Activated T-cell treated with anti-CD3 and anti-CD28 coated beads, Interleukin-2, amount 50 U/mL, for 24 hours (primary cell): ENCODE data around the gene VASH1.
"Not testable (repeated sequence)": the region's sequence is repeated elsewhere in the genome, so short reads cannot be mapped to it uniquely, and the experiment has no call there.

Experiments
- DNase-seq: peaks from one replicate; pipeline ENCODE4 v3.0.0-alpha.2; 2020
- H3K27ac Mint-ChIP-seq: 2 replicates; pipeline ENCODE4 v1.8.0; 2020; ENCODE audit warnings: mild to moderate bottlenecking, mixed read lengths
- H3K27me3 Mint-ChIP-seq: 2 replicates; pipeline ENCODE4 v1.8.0; 2020; ENCODE audit warnings: mixed read lengths
- H3K36me3 Mint-ChIP-seq: 2 replicates; pipeline ENCODE4 v1.8.0; 2020; ENCODE audit warnings: low read depth, mixed read lengths
- H3K4me1 Mint-ChIP-seq: 2 replicates; pipeline ENCODE4 v1.8.0; 2020; ENCODE audit warnings: low read depth, mixed read lengths
- H3K4me3 Mint-ChIP-seq: 2 replicates; pipeline ENCODE4 v1.8.0; 2020; ENCODE audit warnings: mild to moderate bottlenecking, moderate library complexity, mixed read lengths
- H3K9me3 Mint-ChIP-seq: 2 replicates; pipeline ENCODE4 v1.8.0; 2020; ENCODE audit warnings: mixed read lengths

Gene VASH1

GRCh38 chr14:76727384-76727783, 33.9 kb upstream of the VASH1 start:
- H3K9me3 Mint-ChIP-seq: no peaks in the 10 kb centered on the region
- H3K4me3 Mint-ChIP-seq: no peak overlapping the region
- no peak overlapping the region for H3K27ac Mint-ChIP-seq
- no peaks in the 10 kb centered on the region for H3K36me3 Mint-ChIP-seq
- DNase-seq: no peak
- no peaks in the 10 kb centered on the region for H3K4me1 Mint-ChIP-seq
- peaks cover 6% of the 10 kb centered on the region for H3K27me3 Mint-ChIP-seq

DNA sequence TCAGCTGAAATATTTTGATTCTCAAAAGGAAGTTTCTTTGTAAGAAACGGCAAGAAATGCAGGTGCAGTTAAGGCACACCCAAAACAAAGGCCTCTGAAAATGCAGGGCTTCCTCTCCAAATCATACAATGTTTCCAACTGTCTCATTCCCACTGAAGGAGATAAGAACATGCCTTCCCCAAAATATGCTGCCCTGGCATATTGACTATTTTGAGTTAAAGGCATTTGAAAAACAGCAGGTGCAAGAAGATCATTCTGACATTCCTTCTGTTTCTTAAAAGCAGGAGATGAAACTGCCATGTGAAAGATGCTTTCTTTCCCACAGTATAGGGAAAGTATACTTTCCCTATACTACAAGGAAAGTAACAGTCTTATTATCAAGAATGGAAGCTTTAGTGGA, 33.4 kb upstream of the VASH1 start:
- Mint-ChIP-seq H3K36me3 (no peaks in the 10 kb centered on the region), H3K4me1 (no peaks in the 10 kb centered on the region), H3K4me3 (no peak overlapping the region), H3K9me3 (no peaks in the 10 kb centered on the region), H3K27me3 (peaks cover 6% of the 10 kb centered on the region), H3K27ac (no peak overlapping the region)
- DNase-seq: no peak

DNA sequence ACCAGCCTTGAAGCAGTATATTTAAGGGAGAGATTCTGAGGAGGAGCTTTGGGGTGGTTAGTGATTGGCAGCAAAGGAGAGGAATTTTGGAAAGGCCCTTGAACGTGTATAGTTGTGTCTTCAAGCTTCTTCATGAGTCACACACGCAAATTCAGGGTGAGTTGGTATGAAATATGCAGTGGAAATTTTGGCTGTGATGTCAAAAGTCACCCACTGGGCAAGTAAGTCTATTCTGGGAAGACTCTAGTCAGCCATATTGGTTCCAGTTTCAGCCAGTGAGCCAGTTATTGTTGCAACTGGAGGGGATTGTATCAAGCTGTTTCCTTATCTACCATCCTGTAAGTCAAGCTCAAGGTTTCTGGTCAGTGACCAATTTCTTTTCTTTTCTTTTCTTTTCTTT, 32.0 kb upstream of the VASH1 start:
- Mint-ChIP-seq H3K4me3 (no peak overlapping the region), H3K36me3 (no peaks in the 10 kb centered on the region), H3K9me3 (no peaks in the 10 kb centered on the region), H3K27me3 (peaks cover 6% of the 10 kb centered on the region), H3K4me1 (no peaks in the 10 kb centered on the region), H3K27ac (no peak overlapping the region)
- no peak for DNase-seq

GRCh38 chr14:76729953-76730505, 31.2 kb upstream of the VASH1 start:
- no peaks in the 10 kb centered on the region for H3K36me3 Mint-ChIP-seq
- DNase-seq: no peak
- no peak overlapping the region for H3K27ac Mint-ChIP-seq
- no peak overlapping the region for H3K4me3 Mint-ChIP-seq
- H3K9me3 Mint-ChIP-seq: no peaks in the 10 kb centered on the region
- peaks cover 6% of the 10 kb centered on the region for H3K27me3 Mint-ChIP-seq
- no peaks in the 10 kb centered on the region for H3K4me1 Mint-ChIP-seq

GRCh38 chr14:76734501-76734900, 26.8 kb upstream of the VASH1 start:
- not testable (repeated sequence) for H3K27me3 Mint-ChIP-seq, DNase-seq, H3K4me3 Mint-ChIP-seq, H3K36me3 Mint-ChIP-seq, H3K9me3 Mint-ChIP-seq, H3K4me1 Mint-ChIP-seq, H3K27ac Mint-ChIP-seq

DNA sequence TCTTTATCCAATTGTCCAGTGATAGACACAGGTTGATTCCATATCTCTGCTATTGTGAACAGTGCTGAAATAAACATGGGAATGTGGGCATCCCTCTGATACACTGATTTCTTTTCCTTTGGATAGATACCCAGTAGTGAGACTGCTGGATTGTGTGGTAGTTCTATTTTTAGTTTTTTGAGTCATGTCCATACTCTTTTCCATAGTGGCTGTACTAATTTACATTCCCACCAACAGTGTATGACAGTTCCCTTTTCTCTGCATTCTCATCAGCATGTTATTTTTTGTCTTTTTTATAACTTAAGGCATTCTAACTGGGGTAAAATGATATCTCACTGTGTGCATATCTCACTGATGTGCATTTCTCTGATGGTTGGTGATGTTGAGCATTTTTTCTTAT, 24.8 kb upstream of the VASH1 start:
- Mint-ChIP-seq H3K9me3 (peaks cover 18% of the 10 kb centered on the region), H3K4me1 (no peaks in the 10 kb centered on the region), H3K27ac (no peak overlapping the region), H3K36me3 (no peaks in the 10 kb centered on the region), H3K27me3 (peaks cover 18% of the 10 kb centered on the region), H3K4me3 (no peak overlapping the region)
- no peak for DNase-seq

- no peak overlapping the region for H3K27ac Mint-ChIP-seq
- no peaks in the 10 kb centered on the region for H3K36me3 Mint-ChIP-seq
- no peak for DNase-seq
- peaks cover 34% of the 10 kb centered on the region for H3K27me3 Mint-ChIP-seq
- no peaks in the 10 kb centered on the region for H3K4me1 Mint-ChIP-seq
- H3K9me3 Mint-ChIP-seq: peaks cover 23% of the 10 kb centered on the region
- no peak overlapping the region for H3K4me3 Mint-ChIP-seq
These were observed 20.2 kb upstream of the VASH1 start for GRCh38 chr14:76741074-76741473.

- Mint-ChIP-seq H3K27ac (no peak overlapping the region), H3K36me3 (no peaks in the 10 kb centered on the region), H3K27me3 (peaks cover 37% of the 10 kb centered on the region)
These were observed 19.1 kb upstream of the VASH1 start for GRCh38 chr14:76742185-76742584.

GRCh38 chr14:76742966-76743365, 18.3 kb upstream of the VASH1 start:
- H3K27ac Mint-ChIP-seq: no peak overlapping the region
- peaks cover 34% of the 10 kb centered on the region for H3K27me3 Mint-ChIP-seq
- no peaks in the 10 kb centered on the region for H3K36me3 Mint-ChIP-seq
- H3K4me3 Mint-ChIP-seq: no peak overlapping the region
- peaks cover 23% of the 10 kb centered on the region for H3K9me3 Mint-ChIP-seq
- DNase-seq: no peak
- H3K4me1 Mint-ChIP-seq: no peaks in the 10 kb centered on the region

More at GRCh38 chr14:76742185-76742584, 19.1 kb upstream of the VASH1 start:
- peaks cover 23% of the 10 kb centered on the region for H3K9me3 Mint-ChIP-seq
- H3K4me3 Mint-ChIP-seq: no peak overlapping the region
- H3K4me1 Mint-ChIP-seq: no peaks in the 10 kb centered on the region
- DNase-seq: no peak

DNA sequence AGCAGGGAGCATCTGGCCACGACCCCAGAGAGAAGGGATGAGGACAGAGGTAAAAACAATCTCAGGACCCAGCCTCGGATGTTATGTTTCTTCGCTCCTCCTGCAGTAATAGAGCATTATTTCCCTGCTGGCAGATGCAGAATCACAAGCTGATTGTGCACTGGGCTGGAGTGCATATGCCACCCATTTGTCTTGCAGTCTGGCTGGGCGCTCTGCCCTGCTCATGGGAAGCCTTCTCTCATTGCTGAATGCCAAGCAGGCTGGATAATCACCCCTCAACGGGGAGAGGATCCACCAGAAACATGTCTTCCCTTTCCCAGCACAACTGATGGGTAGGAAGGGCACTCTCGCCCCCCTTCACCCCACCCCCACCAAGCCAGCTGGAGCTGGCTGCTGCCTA, 8.5 kb upstream of the VASH1 start:
- no peak for DNase-seq
- no peaks in the 10 kb centered on the region for H3K9me3 Mint-ChIP-seq
- H3K27ac Mint-ChIP-seq: no peak overlapping the region
- H3K36me3 Mint-ChIP-seq: no peaks in the 10 kb centered on the region
- H3K4me3 Mint-ChIP-seq: no peak overlapping the region
- H3K27me3 Mint-ChIP-seq: peaks cover 2% of the 10 kb centered on the region
- H3K4me1 Mint-ChIP-seq: no peaks in the 10 kb centered on the region

DNA sequence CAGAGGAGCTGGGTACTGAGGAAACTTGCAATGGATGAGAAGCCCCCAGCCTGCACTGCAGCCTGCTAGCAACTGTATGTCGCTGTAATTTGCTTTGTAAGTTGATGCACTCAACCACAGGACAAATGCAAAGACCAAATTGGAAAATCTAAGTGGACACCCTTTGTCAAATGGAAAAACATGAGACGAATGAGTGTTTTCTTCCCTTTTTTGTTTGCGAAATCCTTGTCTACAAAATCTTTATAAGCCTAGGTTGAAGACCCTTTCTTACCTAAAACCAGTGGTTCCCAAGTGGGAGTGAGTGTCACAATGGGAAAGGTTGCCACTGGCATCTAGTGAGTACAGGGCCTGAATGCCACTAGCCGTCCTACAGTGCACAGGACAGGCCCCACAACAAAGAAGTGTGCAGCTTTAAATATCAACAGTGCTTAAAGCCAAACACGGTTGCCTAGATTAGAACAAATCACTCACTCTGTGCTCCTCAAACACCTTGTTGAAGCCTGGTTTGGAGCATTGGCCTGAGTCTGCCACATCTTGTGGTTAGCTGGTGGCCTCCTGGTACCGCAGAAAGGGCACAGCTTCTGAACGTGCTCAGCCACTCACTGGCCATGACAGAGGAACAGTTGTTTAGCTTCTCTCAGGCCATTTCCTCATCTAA, 7.6 kb upstream of the VASH1 start:
- H3K4me1 Mint-ChIP-seq: no peaks in the 10 kb centered on the region
- no peaks in the 10 kb centered on the region for H3K36me3 Mint-ChIP-seq
- no peak overlapping the region for H3K4me3 Mint-ChIP-seq
- DNase-seq: no peak
- H3K27ac Mint-ChIP-seq: no peak overlapping the region
- no peaks in the 10 kb centered on the region for H3K9me3 Mint-ChIP-seq
- H3K27me3 Mint-ChIP-seq: peaks cover 6% of the 10 kb centered on the region

DNA sequence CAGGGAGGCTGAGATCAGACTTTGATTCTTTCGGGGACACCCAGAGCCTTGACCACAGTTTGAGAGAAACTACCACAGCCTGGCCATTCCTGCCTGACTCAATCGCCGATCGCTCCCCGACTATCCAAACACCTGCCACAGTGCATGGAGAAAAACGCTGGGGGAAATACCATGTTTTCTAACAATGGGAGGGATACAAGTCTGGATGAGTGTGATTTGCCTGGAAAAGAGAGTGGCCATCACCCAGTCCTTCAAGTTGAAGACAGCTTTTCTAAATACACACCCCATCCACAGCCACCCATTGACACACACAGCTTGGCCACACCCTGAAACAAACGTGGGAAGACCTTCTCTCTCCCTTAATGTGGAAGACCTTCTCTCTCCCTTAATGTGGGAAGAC, 6.7 kb upstream of the VASH1 start:
- no peak for DNase-seq
- no peaks in the 10 kb centered on the region for H3K36me3 Mint-ChIP-seq
- H3K4me3 Mint-ChIP-seq: no peak overlapping the region
- peaks cover 6% of the 10 kb centered on the region for H3K27me3 Mint-ChIP-seq
- no peaks in the 10 kb centered on the region for H3K9me3 Mint-ChIP-seq
- H3K4me1 Mint-ChIP-seq: no peaks in the 10 kb centered on the region
- no peak overlapping the region for H3K27ac Mint-ChIP-seq

- Mint-ChIP-seq H3K4me1 (peaks cover 2% of the 10 kb centered on the region), H3K9me3 (no peaks in the 10 kb centered on the region), H3K4me3 (no peak overlapping the region), H3K36me3 (no peaks in the 10 kb centered on the region), H3K27me3 (peaks cover 15% of the 10 kb centered on the region), H3K27ac (no peak overlapping the region)
- DNase-seq: no peak
These were observed 5.5 kb upstream of the VASH1 start for GRCh38 chr14:76755610-76756370.

- Mint-ChIP-seq H3K36me3 (no peaks in the 10 kb centered on the region), H3K9me3 (no peaks in the 10 kb centered on the region), H3K4me1 (peaks cover 6% of the 10 kb centered on the region), H3K4me3 (no peak overlapping the region), H3K27me3 (peaks cover 19% of the 10 kb centered on the region), H3K27ac (no peak overlapping the region)
- DNase-seq: no peak
These were observed 4.9 kb upstream of the VASH1 start for GRCh38 chr14:76756371-76756750.

DNA sequence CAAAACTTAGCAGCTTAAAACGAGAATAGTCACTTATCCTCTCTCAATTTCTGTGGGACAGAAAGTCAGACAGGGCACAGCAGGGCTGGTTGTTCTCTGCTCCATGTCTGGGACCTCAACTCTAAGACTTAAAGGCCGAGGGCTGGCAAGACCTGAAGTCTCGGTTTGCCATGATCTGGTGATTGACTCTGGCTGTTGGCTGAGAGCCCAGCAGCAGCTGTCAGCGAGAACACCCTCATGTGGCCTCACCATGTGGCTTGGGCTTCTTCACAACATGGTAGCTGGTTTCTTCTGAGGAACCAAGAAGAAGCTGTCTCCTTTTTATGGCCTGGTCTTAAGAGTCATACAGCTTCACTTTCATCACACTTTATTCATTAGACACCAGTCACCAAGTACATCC, 1.7 kb upstream of the VASH1 start:
- H3K9me3 Mint-ChIP-seq: no peaks in the 10 kb centered on the region
- peaks cover 19% of the 10 kb centered on the region for H3K4me1 Mint-ChIP-seq
- no peak for DNase-seq
- H3K36me3 Mint-ChIP-seq: no peaks in the 10 kb centered on the region
- H3K27me3 Mint-ChIP-seq: peaks cover 32% of the 10 kb centered on the region
- no peak overlapping the region for H3K27ac Mint-ChIP-seq
- no peak overlapping the region for H3K4me3 Mint-ChIP-seq
